DND-41 (cell line): ENCODE measurements around the gene ZMYM4.

ENCODE experiments used
- CTCF ChIP-seq: IDR thresholded peaks from 2 replicates; pipeline ENCODE4 v1.5.1; 2012; ENCODE audit warnings: borderline replicate concordance, low read length, moderate library complexity, mild to moderate bottlenecking; ENCODE audit not compliant: poor library complexity, severe bottlenecking; ENCODE audit errors: extremely low read depth
- EZH2 ChIP-seq: IDR thresholded peaks from 3 replicates; pipeline ENCODE4 v1.6.1; 2012; ENCODE audit warnings: borderline replicate concordance, low read depth, mild to moderate bottlenecking, moderate library complexity, low read length, inconsistent platforms; ENCODE audit not compliant: severe bottlenecking

- TF ChIP-seq CTCF = no peak
- TF ChIP-seq EZH2 = no peak
Measured at GRCh38 chr1:35390600-35391494, 122.3 kb downstream of the ZMYM4 start.
